ENCODE results near the gene ZMIZ1. TPM values are rescaled to one million over a fixed set of nuclear protein-coding genes. Genes with fewer than 3 reads are reported as not detected.

Gene ZMIZ1
- total RNA-seq, 1 donor from 2014 or later, result 93.9 TPM

DNA sequence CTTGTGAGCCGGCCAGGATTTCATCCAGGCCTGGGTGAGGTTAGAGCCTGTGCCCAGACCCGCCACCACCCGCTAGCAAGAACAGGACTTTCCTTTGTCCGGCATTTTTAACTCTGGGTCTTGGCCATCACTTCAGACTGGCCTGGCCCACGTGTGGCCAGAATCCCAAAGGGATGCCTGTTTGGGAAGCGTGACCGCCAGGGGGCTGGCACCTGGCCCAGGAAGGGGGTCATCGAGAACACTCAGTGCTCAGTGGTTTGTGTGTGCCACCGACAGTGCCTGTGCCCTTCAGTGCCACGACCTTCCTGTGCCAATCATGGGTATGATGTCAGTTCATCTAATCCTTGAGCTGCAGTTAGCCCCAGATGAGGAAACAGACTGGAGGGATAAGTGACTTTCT lies 85.0 kb downstream of the ZMIZ1 start:
- Mint-ChIP-seq H3K27me3 (no peaks in the 10 kb centered on the region), H3K4me3 (no peak overlapping the region), H3K9me3 (no peaks in the 10 kb centered on the region), H3K27ac (no peak overlapping the region), H3K4me1 (peaks cover 20% of the 10 kb centered on the region), H3K36me3 (ENCODE audit: low read depth) (no peaks in the 10 kb centered on the region)
- TF ChIP-seq, protein P1, sequence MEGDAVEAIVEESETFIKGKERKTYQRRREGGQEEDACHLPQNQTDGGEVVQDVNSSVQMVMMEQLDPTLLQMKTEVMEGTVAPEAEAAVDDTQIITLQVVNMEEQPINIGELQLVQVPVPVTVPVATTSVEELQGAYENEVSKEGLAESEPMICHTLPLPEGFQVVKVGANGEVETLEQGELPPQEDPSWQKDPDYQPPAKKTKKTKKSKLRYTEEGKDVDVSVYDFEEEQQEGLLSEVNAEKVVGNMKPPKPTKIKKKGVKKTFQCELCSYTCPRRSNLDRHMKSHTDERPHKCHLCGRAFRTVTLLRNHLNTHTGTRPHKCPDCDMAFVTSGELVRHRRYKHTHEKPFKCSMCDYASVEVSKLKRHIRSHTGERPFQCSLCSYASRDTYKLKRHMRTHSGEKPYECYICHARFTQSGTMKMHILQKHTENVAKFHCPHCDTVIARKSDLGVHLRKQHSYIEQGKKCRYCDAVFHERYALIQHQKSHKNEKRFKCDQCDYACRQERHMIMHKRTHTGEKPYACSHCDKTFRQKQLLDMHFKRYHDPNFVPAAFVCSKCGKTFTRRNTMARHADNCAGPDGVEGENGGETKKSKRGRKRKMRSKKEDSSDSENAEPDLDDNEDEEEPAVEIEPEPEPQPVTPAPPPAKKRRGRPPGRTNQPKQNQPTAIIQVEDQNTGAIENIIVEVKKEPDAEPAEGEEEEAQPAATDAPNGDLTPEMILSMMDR (IDR thresholded peaks at IDR 0.05), result no peak
- no peak for DNase-seq
- ChIA-PET CTCF (no interaction called here), POLR2A (no interaction called here)
- ATAC-seq (ENCODE audit: low read depth), result no peak
- intact Hi-C loops (cut with micrococcal nuclease), result no loop called here

DNA sequence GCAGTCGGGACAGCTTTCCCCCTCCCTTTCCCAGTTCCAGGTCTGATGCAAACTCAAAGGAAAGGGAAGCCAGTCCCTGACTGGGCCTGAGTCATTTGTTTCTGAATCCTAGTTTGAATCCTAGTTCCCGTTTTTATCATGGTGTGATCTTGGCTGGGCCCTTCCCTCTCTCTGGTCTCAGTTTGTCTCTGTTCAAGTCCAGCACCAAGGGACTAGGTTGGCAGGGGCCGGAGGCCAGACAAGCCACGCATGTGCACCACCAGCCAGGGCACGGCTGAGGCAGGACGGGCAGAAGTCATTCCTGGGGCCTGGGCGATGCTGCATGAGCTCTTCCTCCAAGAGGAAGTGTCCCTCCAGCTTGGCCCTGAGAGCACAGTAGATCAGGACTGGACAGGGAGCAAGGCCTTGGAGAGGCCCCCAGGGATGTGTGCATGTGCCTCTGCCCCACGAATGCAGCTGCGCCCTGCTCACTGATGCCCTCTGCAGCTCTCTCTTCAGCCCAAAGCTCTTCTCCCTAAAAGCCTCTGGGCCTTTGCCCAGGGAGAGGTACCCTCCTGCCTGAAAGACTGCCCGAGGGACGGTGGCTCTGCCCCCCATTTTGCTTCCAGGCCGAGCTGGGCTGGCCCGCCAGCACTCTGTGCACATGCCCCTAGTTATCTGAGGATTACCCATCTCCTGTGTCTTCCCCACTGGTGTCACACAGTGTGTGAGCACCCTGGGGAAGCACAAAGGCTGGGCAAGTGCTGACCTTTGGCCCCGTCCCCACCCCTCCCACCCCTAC lies 86.7 kb downstream of the ZMIZ1 start:
- H3K4me1 Mint-ChIP-seq, result peaks cover 3% of the 10 kb centered on the region
- ChIA-PET POLR2A (no interaction called here), CTCF (no interaction called here)
- intact Hi-C loops (cut with micrococcal nuclease), result no loop called here
- no peaks in the 10 kb centered on the region for H3K36me3 Mint-ChIP-seq (ENCODE audit: low read depth)
- H3K9me3 Mint-ChIP-seq, result no peaks in the 10 kb centered on the region
- DNase-seq, result no peak
- H3K27me3 Mint-ChIP-seq, result no peaks in the 10 kb centered on the region
- TF ChIP-seq, protein P1 (IDR thresholded peaks at IDR 0.05), result no peak
- H3K4me3 Mint-ChIP-seq, result no peak overlapping the region
- no peak overlapping the region for H3K27ac Mint-ChIP-seq
- no peak for ATAC-seq (ENCODE audit: low read depth)

DNA sequence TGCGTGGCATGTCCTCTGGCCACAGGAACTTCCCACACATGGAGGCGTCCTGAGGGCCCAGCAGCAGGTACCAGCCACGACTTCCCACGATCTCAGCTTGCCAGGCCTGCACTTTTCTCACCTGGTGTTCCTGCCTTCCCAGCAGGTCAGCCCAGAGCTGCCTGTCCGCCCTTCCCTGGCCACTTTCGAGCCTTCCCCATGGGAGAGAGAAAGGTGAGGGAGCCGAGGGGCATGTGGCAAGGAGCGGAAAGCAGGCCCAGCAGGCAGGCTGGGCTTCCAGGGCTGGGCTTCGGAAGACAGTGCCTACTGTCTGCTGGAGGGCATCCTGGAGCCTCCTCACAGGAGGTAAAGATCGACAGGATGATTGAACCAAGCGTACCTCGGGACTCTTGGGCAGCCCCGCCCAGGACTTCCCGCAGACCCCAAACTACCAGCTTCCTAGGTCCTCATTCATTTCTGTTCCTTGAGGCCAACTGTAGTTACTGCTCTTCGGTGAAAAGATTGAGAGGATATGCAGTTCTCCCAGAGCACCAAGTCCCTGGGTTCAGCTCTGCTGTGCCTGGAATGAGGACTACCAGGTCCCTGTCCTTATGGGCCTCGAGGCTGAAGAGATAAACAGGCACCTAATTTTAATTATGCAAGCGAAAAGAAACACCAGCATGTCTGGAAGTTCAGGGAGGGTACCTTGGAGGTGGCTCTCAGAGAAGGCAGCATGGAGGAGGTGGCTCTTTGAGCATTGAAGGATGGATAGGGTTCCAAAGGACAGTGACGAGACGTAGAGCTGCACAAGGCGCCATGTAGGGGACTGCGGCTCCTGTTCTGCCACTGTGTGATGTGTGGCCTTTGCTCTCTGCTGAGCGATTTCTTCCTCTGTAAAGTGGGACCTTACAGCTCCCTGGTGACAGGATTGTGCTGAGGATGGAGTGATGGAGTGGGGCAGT lies 87.8 kb downstream of the ZMIZ1 start:
- no peaks in the 10 kb centered on the region for H3K36me3 Mint-ChIP-seq (ENCODE audit: low read depth)
- ATAC-seq (ENCODE audit: low read depth), result no peak
- H3K27me3 Mint-ChIP-seq, result no peaks in the 10 kb centered on the region
- intact Hi-C loops (cut with micrococcal nuclease), result no loop called here
- H3K4me1 Mint-ChIP-seq, result no peaks in the 10 kb centered on the region
- no peak for DNase-seq
- no peaks in the 10 kb centered on the region for H3K9me3 Mint-ChIP-seq
- no peak overlapping the region for H3K4me3 Mint-ChIP-seq
- ChIA-PET CTCF (no interaction called here), POLR2A (no interaction called here)
- TF ChIP-seq, protein P1 (IDR thresholded peaks at IDR 0.05), result no peak
- H3K27ac Mint-ChIP-seq, result no peak overlapping the region

DNA sequence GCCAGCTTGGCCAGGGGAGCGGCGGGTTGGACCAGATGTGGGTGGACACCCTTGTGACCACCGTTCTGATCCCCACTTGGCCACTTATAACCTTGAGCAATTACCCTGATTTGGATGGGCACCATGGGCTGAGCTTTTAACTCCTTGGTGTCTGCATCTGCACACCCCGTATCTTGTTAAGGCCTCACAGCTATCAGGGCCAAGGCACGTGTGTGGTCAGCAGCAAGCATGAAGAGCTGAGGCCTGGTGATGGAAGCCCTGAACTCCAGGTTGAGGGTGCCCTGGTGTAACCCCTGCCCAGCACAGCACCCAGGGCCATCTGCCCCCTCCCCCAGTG lies 89.2 kb downstream of the ZMIZ1 start:
- H3K4me1 Mint-ChIP-seq, result no peaks in the 10 kb centered on the region
- ATAC-seq (ENCODE audit: low read depth) (no peak), DNase-seq (no peak)
- intact Hi-C loops (cut with micrococcal nuclease), result no loop called here
- TF ChIP-seq, protein P1 (IDR thresholded peaks at IDR 0.05), result no peak
- no peaks in the 10 kb centered on the region for H3K27me3 Mint-ChIP-seq
- H3K4me3 Mint-ChIP-seq, result no peak overlapping the region
- H3K36me3 Mint-ChIP-seq (ENCODE audit: low read depth), result no peaks in the 10 kb centered on the region
- no peak overlapping the region for H3K27ac Mint-ChIP-seq
- ChIA-PET POLR2A (no interaction called here), CTCF (no interaction called here)
- no peaks in the 10 kb centered on the region for H3K9me3 Mint-ChIP-seq

DNA sequence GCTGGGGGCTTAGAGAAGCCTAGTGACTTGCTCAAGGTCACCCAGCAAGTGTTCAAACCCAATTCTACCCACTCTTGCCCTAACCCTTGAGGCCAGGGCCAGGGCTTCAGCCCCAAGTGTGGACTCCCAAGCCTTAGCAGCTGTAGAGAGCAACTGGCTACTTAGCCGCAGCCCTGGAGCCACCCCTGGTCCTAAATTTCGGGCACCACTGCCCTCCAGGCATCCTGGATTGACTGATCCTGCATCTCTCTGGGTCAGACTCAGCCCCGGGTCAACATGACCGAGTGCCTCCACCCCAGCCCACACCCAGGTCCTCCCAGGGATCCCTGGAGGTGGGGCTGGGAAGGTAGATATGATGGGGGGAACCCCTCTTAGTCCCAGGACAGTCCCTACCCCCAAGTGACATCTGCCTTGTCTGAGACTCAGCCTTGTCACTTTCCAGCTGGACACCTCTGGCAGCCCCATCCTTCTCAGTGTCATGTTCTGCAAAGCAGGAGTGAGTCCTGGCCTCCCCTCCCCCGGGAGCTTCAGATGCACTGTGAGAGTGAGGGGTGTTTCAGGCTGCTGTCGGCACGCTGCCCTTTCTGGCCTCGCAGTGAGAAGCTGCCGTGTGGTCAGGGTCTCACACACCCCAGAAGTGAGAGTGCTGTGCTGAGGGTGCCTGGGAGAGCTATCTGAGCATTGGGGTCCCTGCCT lies 89.8 kb downstream of the ZMIZ1 start:
- no peaks in the 10 kb centered on the region for H3K4me1 Mint-ChIP-seq
- POLR2A ChIA-PET, result no interaction called here
- ATAC-seq (ENCODE audit: low read depth), result no peak
- intact Hi-C loops (cut with micrococcal nuclease), result no loop called here
- CTCF ChIA-PET, result no interaction called here
- no peaks in the 10 kb centered on the region for H3K9me3 Mint-ChIP-seq
- no peak overlapping the region for H3K27ac Mint-ChIP-seq
- H3K27me3 Mint-ChIP-seq, result no peaks in the 10 kb centered on the region
- H3K4me3 Mint-ChIP-seq, result no peak overlapping the region
- H3K36me3 Mint-ChIP-seq (ENCODE audit: low read depth), result no peaks in the 10 kb centered on the region
- no peak for DNase-seq
- TF ChIP-seq, protein P1 (IDR thresholded peaks at IDR 0.05), result no peak
